ENCODE results near the gene CLK1. TPM values are rescaled to one million over a fixed set of nuclear protein-coding genes. Genes with fewer than 3 reads are reported as not detected.

Gene CLK1
- total RNA-seq, 1 donor from 2014 or later, result 63.0 TPM

- TF ChIP-seq CTCF (IDR thresholded peaks at IDR 0.05; ENCODE audit: insufficient read depth, low read length, poor library complexity, severe bottlenecking), result no peak
- no peak for DNase-seq (ENCODE audit: low read depth)
- Histone ChIP-seq H3K36me3 (ENCODE audit: control insufficient read depth, insufficient read depth, low read length) (no peaks in the 10 kb centered on the region), H3K27me3 (ENCODE audit: control insufficient read depth, insufficient read depth, low read length) (no peaks in the 10 kb centered on the region), H3K4me3 (ENCODE audit: low read depth, low read length) (no peak overlapping the region)
These were observed 4.2 kb downstream of the CLK1 start for GRCh38 chr2:200860092-200860795.

GRCh38 chr2:200856806-200857205 lies 7.7 kb downstream of the CLK1 start:
- H3K4me3 ChIP-seq (ENCODE audit: low read depth, low read length), result no peak overlapping the region
- peaks cover 3% of the 10 kb centered on the region for H3K36me3 ChIP-seq (ENCODE audit: control insufficient read depth, insufficient read depth, low read length)
- no peak for TF ChIP-seq CTCF (IDR thresholded peaks at IDR 0.05; ENCODE audit: insufficient read depth, low read length, poor library complexity, severe bottlenecking)
- DNase-seq (ENCODE audit: low read depth), result no peak
- no peaks in the 10 kb centered on the region for H3K27me3 ChIP-seq (ENCODE audit: control insufficient read depth, insufficient read depth, low read length)

- Histone ChIP-seq H3K36me3 (ENCODE audit: control insufficient read depth, insufficient read depth, low read length) (peaks cover 3% of the 10 kb centered on the region), H3K4me3 (ENCODE audit: low read depth, low read length) (no peak overlapping the region), H3K27me3 (ENCODE audit: control insufficient read depth, insufficient read depth, low read length) (no peaks in the 10 kb centered on the region)
- no peak for TF ChIP-seq CTCF (IDR thresholded peaks at IDR 0.05; ENCODE audit: insufficient read depth, low read length, poor library complexity, severe bottlenecking)
- DNase-seq (ENCODE audit: low read depth), result no peak
These were observed 11.9 kb downstream of the CLK1 start for GRCh38 chr2:200852605-200853004.

- Histone ChIP-seq H3K36me3 (ENCODE audit: control insufficient read depth, insufficient read depth, low read length) (peaks cover 3% of the 10 kb centered on the region), H3K4me3 (ENCODE audit: low read depth, low read length) (no peak overlapping the region), H3K27me3 (ENCODE audit: control insufficient read depth, insufficient read depth, low read length) (no peaks in the 10 kb centered on the region)
- no peak for DNase-seq (ENCODE audit: low read depth)
- TF ChIP-seq CTCF (IDR thresholded peaks at IDR 0.05; ENCODE audit: insufficient read depth, low read length, poor library complexity, severe bottlenecking), result no peak
These were observed 12.8 kb downstream of the CLK1 start for GRCh38 chr2:200851398-200852248.

GRCh38 chr2:200850512-200851256 lies 13.8 kb downstream of the CLK1 start:
- H3K36me3 ChIP-seq (ENCODE audit: control insufficient read depth, insufficient read depth, low read length), result peaks cover 3% of the 10 kb centered on the region
- H3K4me3 ChIP-seq (ENCODE audit: low read depth, low read length), result no peak overlapping the region
- H3K27me3 ChIP-seq (ENCODE audit: control insufficient read depth, insufficient read depth, low read length), result no peaks in the 10 kb centered on the region
- no peak for TF ChIP-seq CTCF (IDR thresholded peaks at IDR 0.05; ENCODE audit: insufficient read depth, low read length, poor library complexity, severe bottlenecking)
- no peak for DNase-seq (ENCODE audit: low read depth)

All from kidney epithelial cell (primary cell).